Measurements from ENCODE around the gene GDPD5. TPM values are rescaled to one million over a fixed set of nuclear protein-coding genes. Genes with fewer than 3 reads are reported as not detected.
A peak's percentile ranks its signal among the peaks of the same experiment; 100 is the strongest.

GDPD5 gene
- total RNA-seq, 1 donor from 2014 or later: 2.1 TPM

GRCh38 chr11:75408957-75409219 is 116.9 kb downstream of the GDPD5 start:
- no peaks in the 10 kb centered on the region for H3K27me3 ChIP-seq (ENCODE audit: control insufficient read depth, insufficient read depth, low read length)
- peaks cover 23% of the 10 kb centered on the region for H3K36me3 ChIP-seq (ENCODE audit: control insufficient read depth, insufficient read depth, low read length)
- TF ChIP-seq, protein P1, sequence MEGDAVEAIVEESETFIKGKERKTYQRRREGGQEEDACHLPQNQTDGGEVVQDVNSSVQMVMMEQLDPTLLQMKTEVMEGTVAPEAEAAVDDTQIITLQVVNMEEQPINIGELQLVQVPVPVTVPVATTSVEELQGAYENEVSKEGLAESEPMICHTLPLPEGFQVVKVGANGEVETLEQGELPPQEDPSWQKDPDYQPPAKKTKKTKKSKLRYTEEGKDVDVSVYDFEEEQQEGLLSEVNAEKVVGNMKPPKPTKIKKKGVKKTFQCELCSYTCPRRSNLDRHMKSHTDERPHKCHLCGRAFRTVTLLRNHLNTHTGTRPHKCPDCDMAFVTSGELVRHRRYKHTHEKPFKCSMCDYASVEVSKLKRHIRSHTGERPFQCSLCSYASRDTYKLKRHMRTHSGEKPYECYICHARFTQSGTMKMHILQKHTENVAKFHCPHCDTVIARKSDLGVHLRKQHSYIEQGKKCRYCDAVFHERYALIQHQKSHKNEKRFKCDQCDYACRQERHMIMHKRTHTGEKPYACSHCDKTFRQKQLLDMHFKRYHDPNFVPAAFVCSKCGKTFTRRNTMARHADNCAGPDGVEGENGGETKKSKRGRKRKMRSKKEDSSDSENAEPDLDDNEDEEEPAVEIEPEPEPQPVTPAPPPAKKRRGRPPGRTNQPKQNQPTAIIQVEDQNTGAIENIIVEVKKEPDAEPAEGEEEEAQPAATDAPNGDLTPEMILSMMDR (IDR thresholded peaks at IDR 0.05; ENCODE audit: insufficient read depth, low read length, severe bottlenecking): no peak
- no peak for DNase-seq (ENCODE audit: low read depth)
- FAIRE-seq: no peak
- no peak overlapping the region for H3K4me3 ChIP-seq (ENCODE audit: low read depth, low read length)

- H3K27me3 ChIP-seq (ENCODE audit: control insufficient read depth, insufficient read depth, low read length): no peaks in the 10 kb centered on the region
- peaks cover 31% of the 10 kb centered on the region for H3K36me3 ChIP-seq (ENCODE audit: control insufficient read depth, insufficient read depth, low read length)
- FAIRE-seq (no peak), DNase-seq (ENCODE audit: low read depth) (peak; percentile 58)
- H3K4me3 ChIP-seq (ENCODE audit: low read depth, low read length): no peak overlapping the region
- TF ChIP-seq, protein P1 (IDR thresholded peaks at IDR 0.05; ENCODE audit: insufficient read depth, low read length, severe bottlenecking): no peak
These were observed 119.4 kb downstream of the GDPD5 start for GRCh38 chr11:75406338-75406777.

GRCh38 chr11:75403983-75404658 is 121.6 kb downstream of the GDPD5 start:
- FAIRE-seq (no peak), DNase-seq (ENCODE audit: low read depth) (no peak)
- Histone ChIP-seq H3K36me3 (ENCODE audit: control insufficient read depth, insufficient read depth, low read length) (peaks cover 36% of the 10 kb centered on the region), H3K27me3 (ENCODE audit: control insufficient read depth, insufficient read depth, low read length) (no peaks in the 10 kb centered on the region), H3K4me3 (ENCODE audit: low read depth, low read length) (no peak overlapping the region)
- TF ChIP-seq, protein P1 (IDR thresholded peaks at IDR 0.05; ENCODE audit: insufficient read depth, low read length, severe bottlenecking): no peak

- Histone ChIP-seq H3K36me3 (ENCODE audit: control insufficient read depth, insufficient read depth, low read length) (peaks cover 34% of the 10 kb centered on the region), H3K4me3 (ENCODE audit: low read depth, low read length) (no peak overlapping the region), H3K27me3 (ENCODE audit: control insufficient read depth, insufficient read depth, low read length) (no peaks in the 10 kb centered on the region)
- no peak for FAIRE-seq
- DNase-seq (ENCODE audit: low read depth): no peak
- TF ChIP-seq, protein P1 (IDR thresholded peaks at IDR 0.05; ENCODE audit: insufficient read depth, low read length, severe bottlenecking): no peak
These were observed 122.7 kb downstream of the GDPD5 start for GRCh38 chr11:75403037-75403436.

DNA sequence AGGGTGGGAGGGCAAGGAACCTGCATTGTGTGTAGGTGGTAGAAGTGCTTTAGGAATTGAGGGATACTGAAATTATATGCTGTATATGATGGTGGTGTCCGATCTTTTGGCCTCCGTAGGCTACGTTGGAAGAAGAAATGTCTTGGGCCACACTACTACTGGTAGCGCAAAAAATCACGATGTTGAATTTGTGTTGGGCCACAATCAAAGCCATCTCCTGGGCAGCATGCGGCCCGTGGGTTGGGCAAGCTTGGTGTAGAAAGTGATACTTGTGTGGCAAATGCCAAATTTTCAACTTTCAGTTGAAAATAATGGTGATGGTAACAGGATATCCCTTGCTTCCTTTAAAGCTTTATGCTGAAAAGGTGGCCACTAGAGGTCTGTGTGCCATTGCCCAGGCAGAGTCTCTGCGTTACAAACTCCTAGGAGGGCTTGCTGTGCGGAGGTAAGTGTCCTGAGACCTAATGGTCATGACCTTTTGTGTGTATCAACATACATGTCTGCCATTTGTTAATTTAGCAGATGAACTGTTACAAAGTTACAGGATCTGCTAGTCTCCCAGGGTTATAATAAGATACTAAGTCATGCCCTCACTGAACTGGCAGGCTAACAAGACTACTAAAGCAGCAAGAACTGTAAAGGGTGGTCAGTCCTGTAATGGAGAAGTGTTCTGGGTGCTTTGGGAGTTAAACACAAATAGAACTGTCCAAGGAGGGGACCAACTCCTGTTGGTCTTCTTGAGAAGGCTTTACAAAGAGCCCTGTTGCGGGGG is 123.6 kb downstream of the GDPD5 start:
- peaks cover 34% of the 10 kb centered on the region for H3K36me3 ChIP-seq (ENCODE audit: control insufficient read depth, insufficient read depth, low read length)
- DNase-seq (ENCODE audit: low read depth): no peak

More for the DNA sequence above, 123.6 kb downstream of the GDPD5 start:
- FAIRE-seq: no peak
- TF ChIP-seq, protein P1 (IDR thresholded peaks at IDR 0.05; ENCODE audit: insufficient read depth, low read length, severe bottlenecking): no peak
- Histone ChIP-seq H3K4me3 (ENCODE audit: low read depth, low read length) (no peak overlapping the region), H3K27me3 (ENCODE audit: control insufficient read depth, insufficient read depth, low read length) (no peaks in the 10 kb centered on the region)
